A549 (cell line): ENCODE data around the gene CD1D. TPM values are rescaled to one million over a fixed set of nuclear protein-coding genes. Genes with fewer than 3 reads are reported as not detected.

ENCODE experiments used
- ATAC-seq, 2 experiments: fragments of 200-7000 bp in 1 of 2; fragments of >200 bp in 1 of 2; cut with Nextera tagmentation in 1 of 2; cut with Tn5 transposase in 1 of 2; 3 replicates each; pipeline versions ENCODE4 v1.8.0 to v1.9.1; 2018 to 2020; ENCODE audit warnings: mild to moderate bottlenecking in 1 of 2, moderate library complexity in 1 of 2
- CTCF ChIA-PET: fragments of 300-600 bp; sonication (Branson Sonifier 250); formaldehyde crosslinking; extraction: SDS; loops from one replicate; lab custom pipeline; 2021; ENCODE audit warnings: antibody characterized with exemption, inconsistent platforms; lab: Yijun Ruan, JAX
- POLR2A ChIA-PET: fragments of 350-600 bp; formaldehyde crosslinking; extraction: SDS; loops from one replicate; lab custom pipeline; 2021; ENCODE audit warnings: antibody characterized with exemption, inconsistent platforms; lab: Yijun Ruan, JAX
- DNase-seq, 2 experiments: peaks; one replicate each; pipeline versions ENCODE4 v3.0.0 to v3.0.0-alpha.2; 2011 to 2016; ENCODE audit warnings: low read depth in 1 of 2, low spot score in 1 of 2
- FAIRE-seq: peaks from 2 replicates; lab custom pipeline; 2011; peaks lifted over from hg19 to GRCh38; lab: Jason Lieb, UNC
- H3K27ac ChIP-seq, 2 experiments: fragments of >200 bp; sonication (Bioruptor Twin); formaldehyde crosslinking; 3 replicates each; pipeline ENCODE4 v1.5.1; 2016 to 2017
- H3K4me1 ChIP-seq: fragments of >200 bp; sonication (Bioruptor Twin); formaldehyde crosslinking; 3 replicates; pipeline ENCODE4 v1.6.1; 2016
- H3K4me2 ChIP-seq: fragments of >200 bp; sonication (Bioruptor Twin); formaldehyde crosslinking; 3 replicates; pipeline ENCODE4 v1.6.1; 2016
- H3K4me3 ChIP-seq: fragments of >200 bp; sonication (Bioruptor Twin); formaldehyde crosslinking; 3 replicates; pipeline ENCODE4 v1.5.1; 2016
- H3K9me3 ChIP-seq: fragments of >200 bp; sonication (Bioruptor Twin); formaldehyde crosslinking; 3 replicates; pipeline ENCODE4 v1.6.1; 2016
- BHLHE40 ChIP-seq: IDR thresholded peaks from 2 replicates; pipeline ENCODE4 v1.6.1; 2012; ENCODE audit warnings: low read depth, low read length, inconsistent platforms
- CHD2 ChIP-seq: fragments of 150-350 bp; IDR thresholded peaks from 2 replicates; pipeline ENCODE4 v1.6.1; 2014; ENCODE audit warnings: low read length; ENCODE audit not compliant: partially characterized antibody
- CTCF ChIP-seq: fragments of >200 bp; sonication (Bioruptor Twin); formaldehyde crosslinking; IDR thresholded peaks from 3 replicates; pipeline ENCODE4 v1.5.1; 2016
- EHMT2 ChIP-seq: fragments of 200-600 bp; sonication (generic); IDR thresholded peaks from 2 replicates; pipeline ENCODE4 v1.6.1; 2016; ENCODE audit warnings: antibody characterized with exemption, low read depth, mild to moderate bottlenecking, moderate library complexity
- EP300 ChIP-seq, 2 experiments: fragments of >200 bp; sonication (Bioruptor Twin); formaldehyde crosslinking; IDR thresholded peaks; 2 replicates in 1 of 2; 3 replicates in 1 of 2; pipeline ENCODE4 v1.6.1; 2016 to 2017
- FOSB ChIP-seq: fragments of 250-450 bp; sonication (Bioruptor Pico); IDR thresholded peaks from 2 replicates; pipeline ENCODE4 v1.5.0; 2020; ENCODE audit warnings: mild to moderate bottlenecking, moderate library complexity
- FOSL2 ChIP-seq, 2 experiments: fragments of 450-650 bp in 1 of 2; fragments of >200 bp in 1 of 2; sonication (Bioruptor Twin) in 1 of 2; formaldehyde crosslinking; IDR thresholded peaks; 2 replicates each; pipeline versions ENCODE4 v1.5.0 to v1.6.1; 2016 to 2020; ENCODE audit warnings: mild to moderate bottlenecking in 1 of 2, moderate library complexity in 1 of 2
- HES2 ChIP-seq: fragments of >200 bp; sonication (Bioruptor Twin); formaldehyde crosslinking; IDR thresholded peaks from 2 replicates; pipeline ENCODE4 v1.6.1; 2016
- HOXA7 ChIP-seq: fragments of 250-450 bp; sonication (Bioruptor Pico); IDR thresholded peaks from 2 replicates; pipeline ENCODE4 v1.5.0; 2020; ENCODE audit warnings: mild to moderate bottlenecking, moderate library complexity
- HOXB5 ChIP-seq: fragments of 250-450 bp; sonication (Bioruptor Pico); IDR thresholded peaks from 2 replicates; pipeline ENCODE4 v1.5.0; 2020; ENCODE audit warnings: mild to moderate bottlenecking, moderate library complexity
- JUN ChIP-seq, 2 experiments: fragments of >200 bp; sonication (Bioruptor Twin); formaldehyde crosslinking; IDR thresholded peaks; 2 replicates in 1 of 2; 3 replicates in 1 of 2; pipeline ENCODE4 v1.6.1; 2016 to 2017
- JUNB ChIP-seq: fragments of >200 bp; sonication (Bioruptor Twin); formaldehyde crosslinking; IDR thresholded peaks from 2 replicates; pipeline ENCODE4 v1.6.1; 2016
- KDM5A ChIP-seq: fragments of 200-600 bp; sonication (generic); IDR thresholded peaks from 2 replicates; pipeline ENCODE4 v1.6.1; 2016; ENCODE audit warnings: antibody characterized with exemption, mild to moderate bottlenecking
- MAFK ChIP-seq: fragments of 450-650 bp; IDR thresholded peaks from 2 replicates; pipeline ENCODE4 v1.6.1; 2014; ENCODE audit not compliant: partially characterized antibody
- MAX ChIP-seq: IDR thresholded peaks from 2 replicates; pipeline ENCODE4 v1.6.1; 2012
- MAZ ChIP-seq: fragments of 150-350 bp; IDR thresholded peaks from 2 replicates; pipeline ENCODE4 v1.6.1; 2014; ENCODE audit warnings: antibody characterized with exemption, low read depth, low read length, borderline replicate concordance
- NPAS2 ChIP-seq: fragments of 250-450 bp; sonication (Bioruptor Pico); IDR thresholded peaks from 2 replicates; pipeline ENCODE4 v1.8.0; 2022; ENCODE audit warnings: mild to moderate bottlenecking, moderate library complexity, borderline replicate concordance
- NR3C1 ChIP-seq: fragments of >200 bp; sonication (Bioruptor Twin); formaldehyde crosslinking; IDR thresholded peaks from 3 replicates; pipeline ENCODE4 v1.6.1; 2017
- RAD21 ChIP-seq, 2 experiments: fragments of >200 bp in 1 of 2; sonication (Bioruptor Twin) in 1 of 2; formaldehyde crosslinking in 1 of 2; IDR thresholded peaks in 1 of 2; conservative IDR thresholded peaks in 1 of 2; 2 replicates in 1 of 2; 3 replicates in 1 of 2; pipeline ENCODE4 v1.6.1; 2012 to 2018; ENCODE audit warnings: inconsistent platforms in 1 of 2
- RCOR1 ChIP-seq: fragments of 150-350 bp; IDR thresholded peaks from 2 replicates; pipeline ENCODE4 v1.6.1; 2014; ENCODE audit warnings: antibody characterized with exemption, low read length, low read depth
- RNF2 ChIP-seq: fragments of 200-600 bp; sonication (generic); IDR thresholded peaks from 2 replicates; pipeline ENCODE4 v1.6.1; 2016; ENCODE audit warnings: low read depth, mild to moderate bottlenecking, antibody characterized with exemption, moderate library complexity, borderline replicate concordance
- SMC3 ChIP-seq: fragments of >200 bp; sonication (Bioruptor Twin); formaldehyde crosslinking; IDR thresholded peaks from 3 replicates; pipeline ENCODE4 v1.6.1; 2018; ENCODE audit warnings: inconsistent platforms
- ZNF302 ChIP-seq: fragments of 250-450 bp; sonication (Bioruptor Pico); IDR thresholded peaks from 2 replicates; pipeline ENCODE4 v1.9.0; 2021; ENCODE audit warnings: inconsistent platforms, mild to moderate bottlenecking, moderate library complexity
- WGBS: methylation state at CpG from one replicate; pipeline ENCODE4 v1.1.6; 2017; ENCODE audit errors: missing lambda C conversion rate; 5-methylcytosine and 5-hydroxymethylcytosine counted together
- polyA plus RNA-seq, 4 experiments: library from polyadenylated mRNA; depleted of rRNA in 3 of 4; stranded (reverse); fragments of >200 nt; fragmentation: RNase III in 1 of 4; extraction: RNeasy Plus Mini Kit Qiagen cat#74134 plus additional on column Dnase treatment in 1 of 4; gene quantifications; 2 replicates in 3 of 4; 3 replicates in 1 of 4; pipeline ENCODE4 v1.2.3, GENCODE V29; 2011 to 2017

The CD1D gene
- polyA plus RNA-seq, 2 of the 4 experiments (the other 2 are of a cell fraction) = 0.04 TPM; not detected in 1

- H3K4me2 ChIP-seq = no peak overlapping the region
- no peak for TF ChIP-seq MAX
- TF ChIP-seq HOXA7 (CRISPR knock-in tag) = no peak
- TF ChIP-seq RNF2 = no peak
- TF ChIP-seq RAD21 (conservative IDR thresholded peaks at IDR 0.05 in 1 of 2, IDR thresholded peaks at IDR 0.05 in 1 of 2) = peak; percentile 70 to 75
- TF ChIP-seq FOSL2 (IDR thresholded peaks at IDR 0.05) = no peak
- no peak for TF ChIP-seq FOSL2 (CRISPR knock-in tag; IDR thresholded peaks at IDR 0.05)
- TF ChIP-seq FOSB (CRISPR knock-in tag) = no peak
- no peak for TF ChIP-seq KDM5A
- TF ChIP-seq EP300 (IDR thresholded peaks at IDR 0.05) = no peak
- no peak for TF ChIP-seq CHD2
- TF ChIP-seq SMC3 = peak; percentile 71
- TF ChIP-seq MAFK = no peak
- TF ChIP-seq CTCF = peak; percentile 78
- no peak for TF ChIP-seq EHMT2
- no peak for TF ChIP-seq MAZ
- no peak for TF ChIP-seq RCOR1
- TF ChIP-seq, all 56 proteins: peak for 3
- FAIRE-seq = peak; percentile 88
- Histone ChIP-seq H3K27ac (no peak overlapping the region), H3K4me1 (no peaks in the 10 kb centered on the region), H3K9me3 (no peaks in the 10 kb centered on the region), H3K4me3 (no peak overlapping the region)
- DNase-seq = peak; percentile 41 to 68
- ChIA-PET POLR2A (no interaction called here), CTCF (interaction anchor here (0.6 to 3.2 kb wide), 30 partner anchors 9 to 878 kb away, joined by 3 to 27 read pairs (median 3); partner anchors contain the start of gene CD1D)
- peak; percentile 97 to 99 for ATAC-seq
- WGBS = 16% methylated on average over 7 of the region's 7 CpGs
Measured at GRCh38 chr1:158203693-158204457, 23.2 kb downstream of the CD1D start.

- 30% methylated on average over 5 of the region's 5 CpGs for WGBS
- Histone ChIP-seq H3K9me3 (no peaks in the 10 kb centered on the region), H3K4me1 (no peaks in the 10 kb centered on the region), H3K4me3 (no peak overlapping the region), H3K27ac (no peak overlapping the region), H3K4me2 (no peak overlapping the region)
- ChIA-PET CTCF (interaction anchor here (0.6 to 3.2 kb wide), 23 partner anchors 9 to 867 kb away, joined by 3 to 27 read pairs (median 4); no protein-coding TSS in a partner anchor), POLR2A (no interaction called here)
- FAIRE-seq = no peak
- no peak for DNase-seq
- no peak for ATAC-seq
- TF ChIP-seq HES2 (no peak), BHLHE40 (no peak), HOXB5 (CRISPR knock-in tag) (no peak), NR3C1 (no peak), RCOR1 (no peak), ZNF302 (CRISPR knock-in tag) (no peak), RAD21 (conservative IDR thresholded peaks at IDR 0.05 in 1 of 2, IDR thresholded peaks at IDR 0.05 in 1 of 2) (no peak), CHD2 (no peak)
Measured at GRCh38 chr1:158204458-158204827, 23.7 kb downstream of the CD1D start.

- Histone ChIP-seq H3K4me2 (no peak overlapping the region), H3K27ac (no peak overlapping the region), H3K4me1 (no peaks in the 10 kb centered on the region), H3K9me3 (no peaks in the 10 kb centered on the region), H3K4me3 (no peak overlapping the region)
- POLR2A ChIA-PET = no interaction called here
- DNase-seq (no peak), FAIRE-seq (no peak), ATAC-seq (no peak)
- 0% methylated on average over 1 of the region's 1 CpG for WGBS
- CTCF ChIA-PET = no interaction called here
- TF ChIP-seq JUN (IDR thresholded peaks at IDR 0.05) = no peak
- no peak for TF ChIP-seq JUNB
- no peak for TF ChIP-seq NPAS2 (CRISPR knock-in tag)
Measured at GRCh38 chr1:158208586-158209116, 28.0 kb downstream of the CD1D start.
